Measurements from ENCODE around the gene LENG9.
"Not testable (repeated sequence)": the region's sequence is repeated elsewhere in the genome, so short reads cannot be mapped to it uniquely, and the experiment has no call there.

The LENG9 gene

GRCh38 chr19:54457773-54458647 is 5.6 kb downstream of the LENG9 start:
- no peak for DNase-seq

- no peak for DNase-seq
These were observed 6.9 kb downstream of the LENG9 start for GRCh38 chr19:54456423-54457373.

DNA sequence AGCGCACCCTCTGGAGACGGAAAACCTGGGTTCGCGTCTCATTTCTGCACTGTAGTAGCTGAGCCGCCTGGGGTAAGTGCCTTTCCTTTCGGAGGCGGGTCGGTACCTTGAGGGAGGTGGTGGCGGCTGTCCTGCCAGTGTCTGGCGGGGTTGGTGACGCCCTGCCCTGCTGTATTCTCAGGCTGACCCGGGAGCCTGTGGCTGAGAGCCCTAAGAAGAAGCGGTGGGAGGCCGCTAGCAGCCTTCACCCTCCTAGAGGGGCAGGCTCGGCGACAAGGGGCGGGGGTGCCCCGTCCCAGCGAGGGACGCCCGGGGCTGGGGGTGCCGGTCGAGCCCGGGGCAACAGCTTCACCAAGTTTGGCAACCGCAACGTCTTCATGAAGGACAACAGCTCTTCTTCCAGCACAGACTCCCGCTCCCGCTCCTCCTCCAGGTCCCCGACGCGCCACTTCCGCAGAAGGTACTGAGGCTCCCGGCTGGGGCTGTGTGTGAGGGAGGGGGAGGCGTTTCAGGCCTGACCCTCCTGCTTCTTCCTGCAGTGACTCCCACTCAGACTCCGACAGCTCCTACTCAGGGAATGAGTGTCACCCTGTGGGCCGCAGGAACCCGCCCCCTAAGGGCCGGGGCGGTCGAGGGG is 7.7 kb downstream of the LENG9 start:
- DNase-seq, result no peak

DNA sequence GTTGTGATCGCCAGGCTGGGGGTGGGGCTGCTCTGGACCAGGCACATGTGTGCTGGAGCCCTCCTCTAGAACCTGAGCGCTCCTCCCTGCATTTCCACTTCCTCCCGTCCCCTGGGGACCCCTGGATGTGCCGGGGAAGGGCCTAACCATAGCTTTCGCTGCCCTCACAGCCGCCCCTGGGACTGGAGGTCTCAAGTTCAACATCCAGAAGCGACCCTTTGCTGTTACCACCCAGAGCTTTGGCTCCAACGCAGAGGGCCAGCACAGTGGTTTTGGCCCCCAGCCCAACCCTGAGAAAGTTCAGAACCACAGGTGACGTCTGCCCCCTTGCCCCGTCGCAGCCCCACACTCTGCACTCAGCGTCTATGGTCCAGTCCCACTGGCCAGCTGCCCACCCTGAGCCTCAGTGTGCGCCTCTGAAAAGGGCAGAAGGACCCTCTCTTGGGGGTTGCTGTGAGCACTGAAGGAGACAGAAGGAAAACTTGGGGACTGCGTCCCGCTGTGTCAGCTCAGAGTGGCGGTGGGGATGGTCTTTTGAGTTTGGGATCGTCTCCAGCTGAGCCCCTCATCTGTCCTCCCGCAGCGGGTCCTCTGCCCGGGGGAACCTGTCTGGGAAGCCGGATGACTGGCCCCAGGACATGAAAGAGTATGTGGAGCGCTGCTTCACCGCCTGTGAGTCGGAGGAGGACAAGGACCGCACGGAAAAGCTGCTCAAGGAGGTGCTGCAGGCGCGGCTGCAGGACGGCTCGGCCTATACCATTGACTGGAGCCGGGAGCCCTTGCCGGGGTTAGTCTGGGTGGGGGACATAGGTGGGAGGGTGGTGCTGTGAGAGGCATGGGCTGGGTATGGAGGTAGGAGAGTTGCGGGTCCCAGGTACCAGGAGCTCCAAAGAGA is 8.6 kb downstream of the LENG9 start:
- no peak for DNase-seq

DNA sequence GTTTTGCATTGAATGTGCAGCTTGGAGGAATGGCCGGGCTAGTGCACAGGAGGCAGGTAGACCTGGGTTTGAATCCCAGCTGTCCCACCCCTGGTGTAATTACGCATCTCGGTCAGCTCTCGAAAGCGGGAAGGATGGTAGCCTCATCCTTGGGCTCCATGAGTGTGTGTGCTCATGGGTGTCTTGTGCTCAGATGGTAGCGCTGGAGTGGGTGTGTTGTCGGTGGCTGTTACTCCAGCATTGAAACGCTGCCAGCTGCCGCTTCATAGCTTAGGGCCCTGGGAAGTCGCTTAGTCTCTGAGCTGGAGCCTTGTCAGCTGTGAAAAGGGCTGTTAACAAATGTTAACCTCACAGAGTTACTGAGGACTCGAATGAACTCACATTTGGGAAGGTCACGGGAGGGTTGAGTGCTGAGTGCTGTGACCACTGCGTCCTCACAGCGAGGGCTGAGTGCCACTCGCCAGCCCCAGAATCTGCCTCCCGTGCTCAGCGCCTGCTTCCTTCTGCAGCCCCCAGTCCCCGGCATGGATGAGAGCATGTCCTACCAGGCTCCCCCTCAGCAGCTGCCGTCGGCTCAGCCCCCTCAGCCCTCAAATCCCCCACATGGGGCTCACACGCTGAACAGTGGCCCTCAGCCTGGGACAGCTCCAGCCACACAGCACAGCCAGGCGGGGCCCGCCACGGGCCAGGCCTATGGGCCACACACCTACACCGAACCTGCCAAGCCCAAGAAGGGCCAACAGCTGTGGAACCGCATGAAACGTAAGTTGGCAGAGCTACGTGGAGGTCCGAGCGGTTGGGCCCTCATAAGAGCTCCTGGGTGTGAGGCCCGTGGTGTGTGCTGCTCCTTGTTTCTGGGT is 9.4 kb downstream of the LENG9 start:
- no peak for DNase-seq

DNA sequence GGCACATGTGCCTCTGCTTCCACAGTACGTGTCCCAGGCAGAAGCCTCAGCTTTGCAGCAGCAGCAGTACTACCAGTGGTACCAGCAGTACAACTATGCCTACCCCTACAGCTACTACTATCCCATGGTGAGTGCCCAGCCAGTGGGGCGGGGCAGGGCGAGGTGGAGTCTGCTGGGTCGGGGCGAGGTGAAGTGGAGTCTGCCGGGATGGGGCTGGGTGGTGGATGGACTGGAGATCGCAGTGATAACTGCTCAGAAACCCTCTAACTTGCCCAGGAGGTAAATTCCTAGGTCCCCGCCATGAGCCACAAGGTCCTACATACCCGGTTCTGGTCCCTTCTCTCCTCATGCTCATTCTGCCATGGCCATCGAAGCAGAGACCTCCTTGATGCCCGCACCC is 11.0 kb downstream of the LENG9 start:
- no peak for DNase-seq

- no peak for DNase-seq
These were observed 11.6 kb downstream of the LENG9 start for GRCh38 chr19:54451997-54452396.

- no peak for DNase-seq
These were observed 12.2 kb downstream of the LENG9 start for GRCh38 chr19:54451331-54451871.

DNA sequence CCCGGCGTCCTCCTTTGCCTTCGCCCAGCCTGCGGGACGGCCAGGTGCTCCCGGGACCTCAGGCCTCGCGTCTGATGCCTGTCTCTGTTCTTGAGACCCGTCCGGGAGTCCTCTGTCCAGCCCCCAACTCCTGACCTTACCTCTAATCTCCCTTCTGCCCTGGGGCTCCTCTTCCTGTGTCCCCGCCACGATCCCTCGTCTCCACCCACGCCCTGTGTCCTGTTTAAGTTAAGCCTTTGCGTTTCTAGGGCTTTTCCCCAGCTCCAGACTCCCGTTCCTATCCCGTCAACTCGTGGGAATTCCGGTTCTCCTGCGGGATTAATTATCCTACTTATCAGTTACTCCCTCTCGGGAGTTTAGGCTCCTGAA is 13.9 kb downstream of the LENG9 start:
- DNase-seq, result no peak

DNA sequence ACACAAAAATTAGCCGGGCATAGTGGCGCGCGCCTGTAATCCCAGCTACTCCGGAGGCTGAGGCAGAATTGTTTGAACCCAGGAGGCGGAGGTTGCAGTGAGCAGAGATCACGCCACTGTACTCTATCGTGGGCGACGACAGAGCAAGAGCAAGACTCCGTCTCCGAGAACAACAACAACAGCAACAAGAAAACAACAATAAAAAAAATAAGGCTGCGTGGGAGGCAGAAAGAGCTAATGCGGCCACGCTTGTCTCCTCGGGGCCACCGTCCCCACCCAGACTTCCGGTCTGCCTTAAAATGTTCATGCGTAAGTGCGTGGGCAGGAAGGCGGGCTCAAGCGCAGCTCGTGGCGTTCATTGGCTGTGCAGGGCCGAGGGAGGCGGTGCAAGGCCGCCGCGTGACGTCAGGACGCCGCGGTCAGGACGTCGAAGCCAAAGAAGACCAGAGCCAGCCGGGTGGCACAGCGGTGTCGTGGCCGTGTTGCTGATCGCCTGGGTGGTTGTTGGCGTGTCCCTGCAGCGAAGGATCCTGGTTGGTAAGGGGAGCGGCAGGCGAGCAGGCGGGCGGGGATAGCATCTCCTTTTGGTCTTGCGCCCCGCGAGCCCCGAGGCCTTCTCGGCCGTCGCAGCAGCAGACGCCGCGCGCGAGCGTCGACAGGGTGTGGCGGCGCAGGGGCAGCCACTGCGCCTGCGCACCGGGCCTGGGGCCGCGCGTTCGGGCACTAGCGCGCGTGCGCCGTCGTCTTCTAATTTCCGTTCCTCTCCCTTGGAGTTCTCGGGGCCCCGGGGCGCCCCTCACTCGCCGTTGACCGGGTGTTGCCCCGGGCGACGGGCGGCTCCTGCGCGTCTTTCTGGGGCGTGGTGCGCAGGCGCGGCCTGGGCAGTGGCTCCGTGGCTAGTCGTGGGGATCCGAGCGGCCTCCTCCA is 14.5 kb downstream of the LENG9 start, which contains the start of gene LENG8:
Gene LENG8 (plus strand): TSS at position 426 of the 927 bp plus-strand sequence. CDS start 2,146 bp downstream, outside the sequence.
- no peak for DNase-seq

GRCh38 chr19:54448040-54448773 is 15.4 kb downstream of the LENG9 start:
- no peak for DNase-seq

- DNase-seq, result not testable (repeated sequence)
These were observed 17.2 kb downstream of the LENG9 start for GRCh38 chr19:54446349-54446748.

DNA sequence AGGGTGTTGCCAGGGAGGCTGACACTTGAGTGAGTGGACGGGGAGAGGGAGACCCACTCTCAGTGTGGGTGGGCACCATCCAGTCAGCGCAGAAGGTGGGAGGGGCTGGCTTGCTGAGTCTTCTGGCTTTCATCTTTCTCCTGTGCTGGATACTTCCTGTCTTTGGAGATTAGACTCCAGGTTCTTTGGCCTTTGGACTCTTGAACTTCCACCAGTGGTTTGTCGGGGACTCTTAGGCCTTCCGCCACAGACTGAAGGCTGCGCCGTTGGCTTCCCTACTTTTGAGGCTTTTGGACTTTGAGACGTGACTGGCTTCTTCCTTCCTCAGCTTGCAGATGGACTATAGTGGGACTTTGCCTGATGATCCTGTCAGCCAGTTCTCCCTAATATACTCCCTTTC is 18.8 kb downstream of the LENG9 start:
- DNase-seq, result no peak

DNA sequence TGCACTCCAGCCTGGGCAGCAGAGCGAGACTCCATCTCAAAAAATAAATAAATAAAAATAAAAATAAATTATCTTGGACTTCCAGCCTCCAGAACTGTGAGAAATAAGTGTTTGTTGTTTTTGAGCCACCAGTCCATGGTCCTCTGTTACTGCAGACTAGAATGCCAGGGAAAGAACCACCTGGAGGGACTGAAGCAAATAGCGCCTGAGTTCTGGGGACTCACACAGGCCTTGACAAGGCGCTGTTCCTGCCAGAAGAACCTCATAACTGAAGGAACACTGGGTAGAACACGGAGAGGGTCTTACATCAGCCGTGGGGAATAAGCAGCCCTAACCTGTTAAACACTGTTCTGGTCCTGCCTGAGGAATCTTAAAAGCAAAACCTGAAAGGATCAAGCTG is 22.9 kb downstream of the LENG9 start:
- no peak for DNase-seq

DNA sequence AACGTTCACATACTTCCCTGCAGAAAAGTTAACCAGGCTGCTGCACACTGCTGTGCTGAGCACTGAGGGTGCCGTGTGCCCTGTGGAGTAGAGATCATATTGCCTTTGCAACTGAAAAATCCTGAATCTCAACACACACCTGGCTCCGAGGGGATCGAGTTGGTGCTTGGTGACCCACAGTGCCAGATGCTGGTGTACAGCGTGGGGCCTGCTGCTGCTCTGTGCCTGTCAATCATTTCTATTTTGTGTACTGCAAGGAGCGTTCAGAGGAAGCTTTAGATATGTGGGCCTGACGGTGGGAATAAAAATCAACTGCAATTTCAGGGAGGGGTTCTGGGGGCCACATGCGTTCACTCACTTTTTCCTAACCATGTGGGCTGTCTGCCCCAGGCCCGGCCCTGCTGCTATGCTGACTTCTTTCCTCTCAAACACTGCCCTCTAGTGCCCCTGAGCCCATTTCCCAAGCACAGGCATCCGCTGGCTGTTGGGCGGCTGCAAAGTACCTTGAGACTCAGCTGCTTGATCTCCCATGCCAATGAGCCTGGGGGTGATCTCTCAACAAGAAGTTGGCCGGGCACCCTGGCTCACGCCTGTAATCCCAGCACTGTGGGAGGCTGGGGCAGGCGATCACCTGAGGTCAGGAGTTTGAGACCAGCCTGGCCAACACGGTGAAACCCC is 24.3 kb downstream of the LENG9 start:
- DNase-seq, result no peak

GRCh38 chr19:54436628-54437252 is 26.8 kb downstream of the LENG9 start:
- no peak for DNase-seq

GRCh38 chr19:54436031-54436523 is 27.5 kb downstream of the LENG9 start:
- DNase-seq, result no peak
